Measurements from ENCODE around the gene GRM5.

GRM5 gene

DNA sequence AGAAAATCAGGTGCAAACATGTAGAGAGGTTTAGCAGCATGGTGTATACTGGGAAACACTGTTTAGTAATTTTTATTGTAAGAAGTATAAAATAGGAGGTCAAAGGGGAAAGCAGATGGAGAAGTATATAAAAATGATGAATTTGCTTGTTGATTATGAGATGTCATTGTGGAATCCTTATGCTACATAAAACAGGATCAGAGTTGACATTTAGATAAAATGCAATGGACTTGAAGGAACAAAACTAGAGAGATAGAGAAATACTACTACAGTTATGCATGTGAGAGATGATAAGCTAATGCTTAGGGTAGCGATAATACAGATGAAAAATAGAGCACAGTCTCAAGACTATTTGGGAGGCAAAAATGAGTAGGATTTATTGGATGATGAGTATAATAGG, 536.4 kb downstream of the GRM5 start:
- no peaks in the 10 kb centered on the region for H3K36me3 ChIP-seq (ENCODE audit: control insufficient read depth, insufficient read depth, low read length)
- H3K4me1 ChIP-seq (ENCODE audit: control insufficient read depth, insufficient read depth, low read length, poor library complexity, severe bottlenecking): no peaks in the 10 kb centered on the region
- no peak overlapping the region for H3K27ac ChIP-seq (ENCODE audit: low read depth, low read length, severe bottlenecking)
- no peak overlapping the region for H3K4me3 ChIP-seq (ENCODE audit: extremely low read depth, insufficient read depth, low read length, poor library complexity, severe bottlenecking)
- H3K9me3 ChIP-seq (ENCODE audit: control insufficient read depth, low read length): peaks cover 4% of the 10 kb centered on the region
- WGBS, 2 experiments (ENCODE audit: insufficient coverage in 2 of 2): 100% methylated on average over 1 of the region's 1 CpG

DNA sequence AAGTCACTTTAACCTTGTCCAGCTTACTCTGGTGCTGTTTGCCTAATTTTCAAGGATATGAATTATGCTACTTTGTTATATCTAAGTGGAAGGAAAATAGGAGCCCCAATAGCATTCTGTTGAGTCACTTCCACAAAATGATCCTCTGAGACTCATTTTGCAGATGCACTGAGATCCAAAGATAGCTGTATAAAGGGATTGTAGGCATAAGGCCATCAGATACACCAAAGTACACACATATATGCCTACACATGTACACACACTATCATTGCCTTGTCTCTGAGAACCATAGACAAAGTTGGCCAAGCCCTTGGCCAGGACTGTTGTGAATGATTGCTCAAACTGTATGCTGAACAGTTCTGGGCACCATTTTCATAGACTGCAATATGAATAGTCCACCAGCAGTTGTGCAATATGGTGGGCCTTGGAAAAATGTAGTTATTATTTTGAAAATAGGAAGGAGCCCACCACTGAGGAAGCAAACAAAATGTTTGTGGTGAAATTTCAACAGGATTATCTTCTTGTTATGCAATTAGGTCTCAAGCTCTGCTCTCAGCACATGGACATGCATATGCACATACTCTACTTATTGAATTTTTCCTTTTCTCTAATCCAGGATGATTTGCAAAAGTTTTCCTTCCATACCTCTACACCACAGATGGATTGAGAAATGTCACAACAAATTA, 542.3 kb downstream of the GRM5 start:
- Histone ChIP-seq H3K4me1 (ENCODE audit: control insufficient read depth, insufficient read depth, low read length, poor library complexity, severe bottlenecking) (no peaks in the 10 kb centered on the region), H3K4me3 (ENCODE audit: extremely low read depth, insufficient read depth, low read length, poor library complexity, severe bottlenecking) (no peak overlapping the region), H3K36me3 (ENCODE audit: control insufficient read depth, insufficient read depth, low read length) (no peaks in the 10 kb centered on the region), H3K9me3 (ENCODE audit: control insufficient read depth, low read length) (no peaks in the 10 kb centered on the region), H3K27ac (ENCODE audit: low read depth, low read length, severe bottlenecking) (no peak overlapping the region)

DNA sequence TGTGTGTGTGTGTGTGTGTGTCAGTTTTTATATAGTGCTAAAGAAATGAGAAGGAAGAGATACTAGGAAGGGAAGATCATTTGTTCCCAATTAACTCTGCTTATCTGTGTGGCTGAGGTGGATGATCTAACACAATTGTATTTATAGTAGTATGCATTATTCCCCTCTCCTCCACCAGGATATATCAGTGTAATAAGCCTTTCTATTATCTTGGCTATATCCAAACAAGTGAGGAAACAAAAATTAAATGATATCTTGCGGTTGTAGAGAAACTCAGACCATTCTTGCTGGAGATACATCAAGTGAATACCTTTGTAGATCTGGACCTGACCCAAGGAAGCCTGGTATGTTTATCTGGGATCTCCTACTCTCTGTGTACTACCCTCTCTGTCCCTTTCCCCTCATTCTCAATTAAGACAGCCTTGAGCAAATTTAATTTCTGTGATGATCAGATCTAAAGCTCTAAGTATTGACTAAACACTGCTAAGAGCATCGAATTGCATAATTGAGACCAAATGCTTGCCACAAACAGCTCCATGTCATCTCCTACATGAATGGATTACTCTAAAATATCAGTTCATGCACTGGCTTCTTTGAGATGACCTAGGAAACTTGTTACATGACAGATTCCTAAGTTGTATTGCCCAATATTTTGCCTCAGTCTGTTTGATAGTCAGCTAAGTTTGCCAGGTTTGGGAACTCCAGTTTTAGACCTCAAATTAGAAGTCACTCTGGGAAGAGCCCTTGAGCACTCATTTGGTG, 543.0 kb downstream of the GRM5 start:
- H3K4me3 ChIP-seq (ENCODE audit: extremely low read depth, insufficient read depth, low read length, poor library complexity, severe bottlenecking): no peak overlapping the region
- H3K9me3 ChIP-seq (ENCODE audit: control insufficient read depth, low read length): no peaks in the 10 kb centered on the region
- 80 to 93% methylated on average over 1 to 2 of the region's 2 CpGs for WGBS, 2 experiments (ENCODE audit: insufficient coverage in 2 of 2)
- H3K4me1 ChIP-seq (ENCODE audit: control insufficient read depth, insufficient read depth, low read length, poor library complexity, severe bottlenecking): no peaks in the 10 kb centered on the region
- H3K36me3 ChIP-seq (ENCODE audit: control insufficient read depth, insufficient read depth, low read length): no peaks in the 10 kb centered on the region
- H3K27ac ChIP-seq (ENCODE audit: low read depth, low read length, severe bottlenecking): no peak overlapping the region

DNA sequence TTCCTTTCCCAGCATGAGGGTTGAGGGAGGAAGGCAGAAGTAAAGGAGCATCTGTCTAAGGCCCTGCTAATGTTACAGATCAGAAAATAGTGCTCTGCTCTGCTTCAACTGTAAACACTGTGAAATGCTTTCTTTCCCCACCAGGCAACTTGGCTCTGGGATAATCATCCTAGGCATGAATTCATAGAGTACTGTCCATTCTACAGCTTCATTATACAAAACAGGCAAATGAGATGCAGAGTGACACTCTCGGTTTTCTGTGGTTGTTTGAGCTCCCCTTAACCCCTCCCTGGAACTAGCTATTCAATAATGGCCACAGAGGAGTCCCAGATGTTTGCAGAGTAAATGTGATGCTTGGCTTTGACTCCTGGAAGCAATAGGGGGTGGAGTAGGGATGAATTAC, 544.0 kb downstream of the GRM5 start:
- Histone ChIP-seq H3K9me3 (ENCODE audit: control insufficient read depth, low read length) (no peaks in the 10 kb centered on the region), H3K4me1 (ENCODE audit: control insufficient read depth, insufficient read depth, low read length, poor library complexity, severe bottlenecking) (no peaks in the 10 kb centered on the region), H3K4me3 (ENCODE audit: extremely low read depth, insufficient read depth, low read length, poor library complexity, severe bottlenecking) (no peak overlapping the region), H3K36me3 (ENCODE audit: control insufficient read depth, insufficient read depth, low read length) (no peaks in the 10 kb centered on the region), H3K27ac (ENCODE audit: low read depth, low read length, severe bottlenecking) (no peak overlapping the region)
- no CpG with 5 or more reads among the region's 1 CpG for WGBS, 2 experiments (ENCODE audit: insufficient coverage in 2 of 2)

DNA sequence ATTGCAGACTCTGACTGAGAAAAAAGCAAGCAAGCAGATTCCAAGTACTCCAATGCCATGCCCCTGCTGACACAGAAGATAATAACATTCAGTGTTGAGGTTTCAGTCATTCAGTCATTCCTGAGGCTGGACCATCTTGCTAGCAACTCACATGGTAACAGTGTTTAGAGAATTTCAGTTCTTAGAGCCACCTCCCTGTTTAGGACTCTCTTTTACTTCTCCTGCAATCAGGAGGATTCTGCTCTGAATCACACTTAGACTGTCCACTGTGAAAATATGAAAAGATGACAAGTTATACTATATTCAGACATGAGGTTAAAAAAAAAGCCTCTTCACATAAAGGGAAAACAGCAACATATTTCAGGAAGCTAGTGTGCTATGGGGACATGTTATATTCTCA, 544.4 kb downstream of the GRM5 start:
- Histone ChIP-seq H3K4me3 (ENCODE audit: extremely low read depth, insufficient read depth, low read length, poor library complexity, severe bottlenecking) (no peak overlapping the region), H3K27ac (ENCODE audit: low read depth, low read length, severe bottlenecking) (no peak overlapping the region), H3K36me3 (ENCODE audit: control insufficient read depth, insufficient read depth, low read length) (no peaks in the 10 kb centered on the region), H3K4me1 (ENCODE audit: control insufficient read depth, insufficient read depth, low read length, poor library complexity, severe bottlenecking) (no peaks in the 10 kb centered on the region), H3K9me3 (ENCODE audit: control insufficient read depth, low read length) (no peaks in the 10 kb centered on the region)

DNA sequence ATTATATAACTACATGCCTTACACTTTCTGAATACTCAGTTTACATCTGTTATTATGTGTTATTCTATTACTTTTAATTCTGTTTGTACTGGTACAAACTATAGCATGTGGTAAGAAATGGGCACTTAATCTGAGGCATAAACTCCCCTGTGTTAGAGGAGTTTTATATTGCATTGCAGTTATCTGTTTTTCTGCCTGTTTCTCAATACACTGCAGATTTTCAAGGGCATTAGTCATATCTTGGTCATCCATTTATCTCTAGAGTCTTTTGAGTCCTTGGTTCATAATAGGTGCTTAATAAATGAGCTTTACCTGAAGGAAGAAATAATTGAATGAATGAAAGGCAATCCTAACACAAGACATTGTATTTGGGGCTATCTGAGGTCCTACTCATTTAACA, 545.4 kb downstream of the GRM5 start:
- H3K36me3 ChIP-seq (ENCODE audit: control insufficient read depth, insufficient read depth, low read length): no peaks in the 10 kb centered on the region
- no peak overlapping the region for H3K4me3 ChIP-seq (ENCODE audit: extremely low read depth, insufficient read depth, low read length, poor library complexity, severe bottlenecking)
- no peak overlapping the region for H3K27ac ChIP-seq (ENCODE audit: low read depth, low read length, severe bottlenecking)
- H3K4me1 ChIP-seq (ENCODE audit: control insufficient read depth, insufficient read depth, low read length, poor library complexity, severe bottlenecking): no peaks in the 10 kb centered on the region
- H3K9me3 ChIP-seq (ENCODE audit: control insufficient read depth, low read length): no peaks in the 10 kb centered on the region

DNA sequence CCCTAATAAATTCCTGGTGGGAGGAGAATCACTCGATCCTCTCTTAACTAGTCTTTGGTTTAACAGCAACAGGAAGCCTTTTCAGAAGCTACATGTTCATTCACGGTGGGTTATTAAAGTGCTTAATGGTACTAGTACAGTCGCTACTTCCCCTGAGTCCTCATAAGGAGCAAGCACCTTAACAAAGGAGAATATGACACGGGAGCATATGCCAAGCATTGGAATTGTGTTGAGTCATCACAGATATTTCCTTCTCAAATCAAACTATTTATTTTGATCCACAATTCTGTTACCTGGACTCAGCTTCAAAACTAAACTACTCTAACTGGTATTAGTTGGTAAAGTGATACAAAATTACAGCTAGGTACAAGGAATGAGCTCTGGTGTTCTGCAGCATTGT, 550.8 kb downstream of the GRM5 start:
- Histone ChIP-seq H3K36me3 (ENCODE audit: control insufficient read depth, insufficient read depth, low read length) (no peaks in the 10 kb centered on the region), H3K4me3 (ENCODE audit: extremely low read depth, insufficient read depth, low read length, poor library complexity, severe bottlenecking) (no peak overlapping the region), H3K27ac (ENCODE audit: low read depth, low read length, severe bottlenecking) (no peak overlapping the region), H3K4me1 (ENCODE audit: control insufficient read depth, insufficient read depth, low read length, poor library complexity, severe bottlenecking) (no peaks in the 10 kb centered on the region), H3K9me3 (ENCODE audit: control insufficient read depth, low read length) (no peaks in the 10 kb centered on the region)
- 60% methylated on average over 2 of the region's 4 CpGs; no CpG with 5 or more reads in 1 of the 2 experiments for WGBS, 2 experiments (ENCODE audit: insufficient coverage in 2 of 2)

DNA sequence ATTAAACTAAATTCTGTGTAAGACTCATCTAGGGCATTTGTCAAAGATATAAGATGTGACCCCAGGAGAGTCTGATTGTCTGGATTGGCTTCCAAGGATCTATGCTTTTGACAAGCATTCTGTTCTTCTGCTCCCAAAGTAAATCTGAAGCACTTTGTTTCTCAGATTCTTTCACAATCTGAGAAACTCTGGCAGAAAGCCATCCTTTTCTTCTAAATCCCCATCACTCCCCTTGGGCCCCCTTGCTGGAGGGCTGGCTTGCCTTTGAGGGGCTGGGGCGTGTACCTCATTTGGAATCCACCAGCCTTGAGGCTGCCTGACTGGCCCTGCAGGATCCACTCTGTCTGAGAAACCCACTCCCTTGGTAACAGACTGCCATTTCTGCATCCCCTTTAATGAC, 554.8 kb downstream of the GRM5 start:
- no peak overlapping the region for H3K4me3 ChIP-seq (ENCODE audit: extremely low read depth, insufficient read depth, low read length, poor library complexity, severe bottlenecking)

DNA sequence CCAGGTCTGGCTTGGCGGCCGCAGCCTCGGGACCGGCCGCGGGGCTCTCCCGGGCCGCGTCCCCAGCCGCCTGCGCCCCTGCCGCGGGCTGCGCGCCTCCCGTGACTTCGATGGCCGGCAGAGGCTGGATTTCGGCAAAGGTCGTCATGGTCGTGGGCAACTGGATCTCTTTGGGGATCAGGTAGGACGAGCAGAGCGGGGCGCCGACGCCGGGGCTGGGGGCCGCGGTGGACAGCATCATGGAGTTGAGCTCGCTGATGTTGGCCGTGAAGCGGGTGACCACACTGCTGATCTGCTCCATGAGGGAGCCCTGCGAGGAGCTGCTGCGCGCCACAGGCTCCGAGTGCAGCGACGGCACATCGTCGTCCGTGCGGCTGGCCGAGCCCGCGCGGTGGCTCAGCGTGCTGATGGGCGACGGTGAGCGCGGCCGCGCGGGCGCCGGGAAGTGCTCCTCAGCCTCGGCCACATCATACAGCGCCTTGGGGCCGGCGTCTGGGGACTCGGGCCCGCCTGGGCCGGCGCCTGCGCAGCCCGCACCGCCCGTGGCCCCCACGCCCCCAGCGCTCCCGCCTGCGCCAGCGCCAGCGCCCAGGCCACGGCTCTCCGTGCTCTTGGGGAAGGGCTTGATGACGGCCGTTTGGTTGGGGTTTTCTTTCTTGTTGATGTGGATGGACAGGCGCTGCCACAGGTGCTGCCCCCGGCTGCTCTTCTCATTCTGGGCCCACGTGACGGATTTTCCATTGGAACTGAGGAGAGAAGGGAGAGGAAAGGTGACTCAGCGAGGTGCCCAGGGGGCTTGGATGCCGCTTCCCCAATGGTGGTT, 556.8 kb downstream of the GRM5 start:
- no peak overlapping the region for H3K27ac ChIP-seq (ENCODE audit: low read depth, low read length, severe bottlenecking)
- 9 to 12% methylated on average over 60 to 72 of the region's 84 CpGs for WGBS, 2 experiments (ENCODE audit: insufficient coverage in 2 of 2)
- H3K9me3 ChIP-seq (ENCODE audit: control insufficient read depth, low read length): no peaks in the 10 kb centered on the region
- H3K4me3 ChIP-seq (ENCODE audit: extremely low read depth, insufficient read depth, low read length, poor library complexity, severe bottlenecking): peak overlapping the region; percentile 29
- no peaks in the 10 kb centered on the region for H3K4me1 ChIP-seq (ENCODE audit: control insufficient read depth, insufficient read depth, low read length, poor library complexity, severe bottlenecking)
- H3K36me3 ChIP-seq (ENCODE audit: control insufficient read depth, insufficient read depth, low read length): no peaks in the 10 kb centered on the region

More for the DNA sequence above, 554.8 kb downstream of the GRM5 start:
- 75 to 90% methylated on average over 1 of the region's 1 CpG for WGBS, 2 experiments (ENCODE audit: insufficient coverage in 2 of 2)
- H3K27ac ChIP-seq (ENCODE audit: low read depth, low read length, severe bottlenecking): no peak overlapping the region
- no peaks in the 10 kb centered on the region for H3K36me3 ChIP-seq (ENCODE audit: control insufficient read depth, insufficient read depth, low read length)
- H3K4me1 ChIP-seq (ENCODE audit: control insufficient read depth, insufficient read depth, low read length, poor library complexity, severe bottlenecking): no peaks in the 10 kb centered on the region
- no peaks in the 10 kb centered on the region for H3K9me3 ChIP-seq (ENCODE audit: control insufficient read depth, low read length)

DNA sequence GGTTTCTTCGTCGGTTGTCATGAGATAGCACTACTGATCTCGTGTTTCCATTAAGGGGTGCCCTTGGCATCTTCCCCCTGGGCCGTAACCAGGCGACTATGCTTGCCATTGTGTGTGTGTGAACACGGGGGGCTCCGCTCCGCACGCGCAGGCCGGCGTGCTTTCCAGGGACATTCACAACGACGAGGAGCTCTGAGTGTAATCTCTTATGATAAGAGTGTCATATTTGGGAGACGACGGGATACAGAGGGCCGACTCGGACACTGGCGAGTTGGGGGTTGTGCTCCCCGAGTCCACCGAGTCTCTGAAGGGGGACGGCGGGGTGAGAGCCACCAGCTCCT, 557.4 kb downstream of the GRM5 start:
- H3K27ac ChIP-seq (ENCODE audit: low read depth, low read length, severe bottlenecking): no peak overlapping the region
- WGBS, 2 experiments (ENCODE audit: insufficient coverage in 2 of 2): 48 to 61% methylated on average over 16 to 21 of the region's 23 CpGs
- peak overlapping the region; percentile 29 for H3K4me3 ChIP-seq (ENCODE audit: extremely low read depth, insufficient read depth, low read length, poor library complexity, severe bottlenecking)

More for the DNA sequence above, 557.4 kb downstream of the GRM5 start:
- no peaks in the 10 kb centered on the region for H3K36me3 ChIP-seq (ENCODE audit: control insufficient read depth, insufficient read depth, low read length)
- no peaks in the 10 kb centered on the region for H3K9me3 ChIP-seq (ENCODE audit: control insufficient read depth, low read length)
- H3K4me1 ChIP-seq (ENCODE audit: control insufficient read depth, insufficient read depth, low read length, poor library complexity, severe bottlenecking): no peaks in the 10 kb centered on the region
